Left cardiac atrium (tissue), 4 donors: ENCODE data around the gene DTX3. TPM values are rescaled to one million over a fixed set of nuclear protein-coding genes. Genes with fewer than 3 reads are reported as not detected.
"Not testable (repeated sequence)": the region's sequence is repeated elsewhere in the genome, so short reads cannot be mapped to it uniquely, and the experiment has no call there.

Experiments
- ATAC-seq, 2 donors: fragments of 200-7000 bp; cut with Tn5 transposase; one replicate each; pipeline ENCODE4 v1.9.1; 2020; ENCODE audit warnings: mild to moderate bottlenecking in 2 of 2, moderate library complexity in 2 of 2
- DNase-seq: peaks from one replicate; pipeline ENCODE4 v3.0.0-alpha.2; 2020
- intact Hi-C, 2 donors: fragments of 100-400 bp; cut with DNase I; formaldehyde crosslinking; loops; one replicate each; pipeline versions ENCODE4 v1.14.1 to v1.15.1; 2022 to 2023
- total RNA-seq, 2 donors: library from RNA; stranded (reverse); fragmentation: NEBNext Ultra II Directional; extraction: Animal tissue kit (Norgen Biotek cat#: 25700); gene quantifications; one replicate each; pipeline ENCODE4 v1.2.1, GENCODE V29; 2021
- donor health status: DM: no; HTN: yes; CAD: no.
- donor health status: DM: no; HTN: yes; CAD: no; lungs with severe emphysema.
- donor health status: DM: yes; HTN: yes; CAD: no.
- donor health status: Dilated cardiomyopathy.

DTX3 gene
- total RNA-seq, 2 donors from 2014 or later: 24.5 to 25.3 TPM

- ATAC-seq: no peak
- no peak for DNase-seq
- intact Hi-C loops: no loop called here
These were observed 22.4 kb downstream of the DTX3 start for GRCh38 chr12:57626921-57627445.

- ATAC-seq (no peak), DNase-seq (no peak)
- intact Hi-C loops: no loop called here
These were observed 23.1 kb downstream of the DTX3 start for GRCh38 chr12:57627501-57628279.

GRCh38 chr12:57628280-57629191, 23.9 kb downstream of the DTX3 start:
- intact Hi-C loops: no loop called here
- DNase-seq (no peak), ATAC-seq (no peak)

GRCh38 chr12:57629897-57630471, 25.4 kb downstream of the DTX3 start:
- ATAC-seq (no peak), DNase-seq (no peak)
- intact Hi-C loops: loop anchor here in 1 of 2 donors (5.0 kb wide), 1 partner anchor 62 kb away; the partner anchor contains the start of gene OS9

GRCh38 chr12:57630891-57631433, 26.3 kb downstream of the DTX3 start:
- DNase-seq (no peak), ATAC-seq (no peak)

GRCh38 chr12:57631566-57632072, 27.0 kb downstream of the DTX3 start:
- no peak for DNase-seq
- intact Hi-C loops: loop anchor here in 1 of 2 donors (5.0 kb wide), 1 partner anchor 61 kb away; the partner anchor contains the start of gene OS9
- ATAC-seq: no peak

More at GRCh38 chr12:57630891-57631433, 26.3 kb downstream of the DTX3 start:
- intact Hi-C loops: loop anchor here in 1 of 2 donors (5.0 kb wide), 1 partner anchor 61 kb away; the partner anchor contains the start of gene OS9

GRCh38 chr12:57632073-57632957, 27.7 kb downstream of the DTX3 start:
- ATAC-seq: peak; percentile 43 to 60
- DNase-seq: no peak
- intact Hi-C loops: loop anchor here in 1 of 2 donors (5.0 kb wide), 1 partner anchor 60 kb away; the partner anchor contains the start of gene OS9

GRCh38 chr12:57632958-57633840, 28.6 kb downstream of the DTX3 start, which contains the start of gene B4GALNT1:
TSS of gene B4GALNT1 (minus strand) at chr12:57633201. CDS start at chr12:57632132, 1,069 bp downstream.
- DNase-seq (peak; percentile 67), ATAC-seq (peak; percentile 88 to 91)
- intact Hi-C loops: loop anchor here in 1 of 2 donors (5.0 kb wide), 1 partner anchor 59 kb away; the partner anchor contains the start of gene OS9

GRCh38 chr12:57636731-57637130, 32.1 kb downstream of the DTX3 start:
- ATAC-seq, intact Hi-C loops, DNase-seq: not testable (repeated sequence)

- no peak for ATAC-seq
- DNase-seq: no peak
- intact Hi-C loops: no loop called here
These were observed 32.7 kb downstream of the DTX3 start for GRCh38 chr12:57637364-57637763.

GRCh38 chr12:57638096-57638495, 33.5 kb downstream of the DTX3 start:
- intact Hi-C loops: no loop called here
- DNase-seq (no peak), ATAC-seq (no peak)

- ATAC-seq: no peak
These were observed 35.8 kb downstream of the DTX3 start for GRCh38 chr12:57640175-57641042.

GRCh38 chr12:57641699-57642442, 37.2 kb downstream of the DTX3 start:
- no peak for DNase-seq
- no peak for ATAC-seq
- intact Hi-C loops: no loop called here

More at GRCh38 chr12:57640175-57641042, 35.8 kb downstream of the DTX3 start:
- intact Hi-C loops: no loop called here
- no peak for DNase-seq

- intact Hi-C loops, DNase-seq: not testable (repeated sequence)
These were observed 41.5 kb downstream of the DTX3 start for GRCh38 chr12:57645990-57646658.

More at GRCh38 chr12:57645990-57646658, 41.5 kb downstream of the DTX3 start:
- ATAC-seq: not testable (repeated sequence)
